BLaER1 (cell line): ENCODE results near the gene TTC36.

Source experiments
- H3K27ac ChIP-seq: shearing (Covaris generic); formaldehyde crosslinking; 2 replicates; pipeline ENCODE4 v1.8.1; 2022
- H3K27me3 ChIP-seq: shearing (Covaris generic); formaldehyde crosslinking; 2 replicates; pipeline ENCODE4 v1.8.1; 2022
- H3K36me3 ChIP-seq: shearing (Covaris generic); formaldehyde crosslinking; 2 replicates; pipeline ENCODE4 v1.8.1; 2022
- H3K4me1 ChIP-seq: shearing (Covaris generic); formaldehyde crosslinking; 2 replicates; pipeline ENCODE4 v1.8.1; 2022
- H3K4me2 ChIP-seq: shearing (Covaris generic); formaldehyde crosslinking; 2 replicates; pipeline ENCODE4 v1.8.1; 2022
- H3K4me3 ChIP-seq: shearing (Covaris generic); formaldehyde crosslinking; 2 replicates; pipeline ENCODE4 v1.8.1; 2022
- H3K9ac ChIP-seq: shearing (Covaris generic); formaldehyde crosslinking; 2 replicates; pipeline ENCODE4 v1.8.1; 2022
- H3K9me3 ChIP-seq: shearing (Covaris generic); formaldehyde crosslinking; 2 replicates; pipeline ENCODE4 v1.8.1; 2022
- H4K20me1 ChIP-seq: shearing (Covaris generic); formaldehyde crosslinking; 2 replicates; pipeline ENCODE4 v1.8.1; 2022
- Cebpa-rat ChIP-seq: shearing (Covaris generic); IDR thresholded peaks from 2 replicates; pipeline ENCODE4 v1.8.1; 2022

Gene TTC36

GRCh38 chr11:118521892-118522311 lies 5.4 kb upstream of the TTC36 start:
- peak overlapping the region; percentile 51; the same call in 1 of the 2 replicates for H3K9ac ChIP-seq
- no peaks in the 10 kb centered on the region for H3K27me3 ChIP-seq
- no peak overlapping the region for H3K4me3 ChIP-seq
- peaks cover 47% of the 10 kb centered on the region for H4K20me1 ChIP-seq
- peak overlapping the region; percentile 79 for H3K27ac ChIP-seq
- no peak for TF ChIP-seq Cebpa-rat
- no peaks in the 10 kb centered on the region for H3K9me3 ChIP-seq
- peaks cover 83% of the 10 kb centered on the region for H3K36me3 ChIP-seq
- H3K4me1 ChIP-seq, result peaks cover 71% of the 10 kb centered on the region
- peak overlapping the region; percentile 72 for H3K4me2 ChIP-seq

- H4K20me1 ChIP-seq, result peaks cover 47% of the 10 kb centered on the region
- H3K27me3 ChIP-seq, result no peaks in the 10 kb centered on the region
- no peak for TF ChIP-seq Cebpa-rat
- peaks cover 78% of the 10 kb centered on the region for H3K4me1 ChIP-seq
- H3K36me3 ChIP-seq, result peaks cover 83% of the 10 kb centered on the region
- peak overlapping the region; percentile 51; the same call in 1 of the 2 replicates for H3K9ac ChIP-seq
- H3K9me3 ChIP-seq, result no peaks in the 10 kb centered on the region
- H3K4me3 ChIP-seq, result no peak overlapping the region
- peak overlapping the region; percentile 79 for H3K27ac ChIP-seq
- H3K4me2 ChIP-seq, result peak overlapping the region; percentile 72
Observed at GRCh38 chr11:118522571-118523072, 4.7 kb upstream of the TTC36 start.

- Histone ChIP-seq H3K36me3 (peaks cover 76% of the 10 kb centered on the region), H3K27ac (peak overlapping the region; percentile 79)
- no peak for TF ChIP-seq Cebpa-rat
Observed at GRCh38 chr11:118524356-118524755, 2.9 kb upstream of the TTC36 start.

GRCh38 chr11:118524757-118525470 lies 2.4 kb upstream of the TTC36 start:
- no peak overlapping the region; the same call in 1 of the 2 replicates for H3K4me3 ChIP-seq
- no peaks in the 10 kb centered on the region for H3K27me3 ChIP-seq
- H3K9me3 ChIP-seq, result no peaks in the 10 kb centered on the region
- peak overlapping the region; percentile 79 for H3K27ac ChIP-seq
- H3K4me1 ChIP-seq, result peaks cover 88% of the 10 kb centered on the region
- peak overlapping the region; percentile 65; the same call in 1 of the 2 replicates for H3K9ac ChIP-seq
- no peak for TF ChIP-seq Cebpa-rat
- peaks cover 47% of the 10 kb centered on the region for H4K20me1 ChIP-seq
- H3K36me3 ChIP-seq, result peaks cover 70% of the 10 kb centered on the region
- H3K4me2 ChIP-seq, result peak overlapping the region; percentile 72

More at GRCh38 chr11:118524356-118524755, 2.9 kb upstream of the TTC36 start:
- Histone ChIP-seq H3K4me2 (peak overlapping the region; percentile 72), H4K20me1 (peaks cover 47% of the 10 kb centered on the region), H3K27me3 (no peaks in the 10 kb centered on the region), H3K4me3 (no peak overlapping the region; the same call in 1 of the 2 replicates), H3K9ac (peak overlapping the region; percentile 65), H3K9me3 (no peaks in the 10 kb centered on the region), H3K4me1 (peaks cover 86% of the 10 kb centered on the region)

GRCh38 chr11:118526688-118527087 lies 586 bp upstream of the TTC36 start:
- H3K36me3 ChIP-seq, result peaks cover 53% of the 10 kb centered on the region
- no peaks in the 10 kb centered on the region for H3K27me3 ChIP-seq
- peaks cover 79% of the 10 kb centered on the region for H3K4me1 ChIP-seq
- H3K9ac ChIP-seq, result no peak overlapping the region
- no peak for TF ChIP-seq Cebpa-rat
- H3K9me3 ChIP-seq, result no peaks in the 10 kb centered on the region
- H4K20me1 ChIP-seq, result peaks cover 39% of the 10 kb centered on the region
- no peak overlapping the region for H3K27ac ChIP-seq
- H3K4me3 ChIP-seq, result no peak overlapping the region
- no peak overlapping the region for H3K4me2 ChIP-seq

GRCh38 chr11:118528511-118528910 lies 1.2 kb downstream of the TTC36 start:
- Histone ChIP-seq H3K4me2 (0 out of 2 replicates have a peak overlapping the region, but pooled peaks have one; percentile 80), H3K9ac (no peak overlapping the region), H3K36me3 (peaks cover 43% of the 10 kb centered on the region), H3K9me3 (no peaks in the 10 kb centered on the region), H3K27me3 (no peaks in the 10 kb centered on the region), H3K4me1 (peaks cover 67% of the 10 kb centered on the region), H4K20me1 (peaks cover 21% of the 10 kb centered on the region), H3K27ac (no peak overlapping the region; the same call in 1 of the 2 replicates), H3K4me3 (no peak overlapping the region)
- no peak for TF ChIP-seq Cebpa-rat

GRCh38 chr11:118529584-118530175 lies 2.4 kb downstream of the TTC36 start:
- no peak overlapping the region for H3K27ac ChIP-seq
- peaks cover 9% of the 10 kb centered on the region for H4K20me1 ChIP-seq
- H3K9ac ChIP-seq, result peak overlapping the region; percentile 89
- H3K9me3 ChIP-seq, result no peaks in the 10 kb centered on the region
- H3K4me2 ChIP-seq, result peak overlapping the region; percentile 80
- peaks cover 46% of the 10 kb centered on the region for H3K36me3 ChIP-seq
- no peak for TF ChIP-seq Cebpa-rat
- H3K4me3 ChIP-seq, result peak overlapping the region; percentile 84
- no peaks in the 10 kb centered on the region for H3K27me3 ChIP-seq
- H3K4me1 ChIP-seq, result peaks cover 56% of the 10 kb centered on the region

GRCh38 chr11:118530180-118530682 lies 3.0 kb downstream of the TTC36 start:
- no peak for TF ChIP-seq Cebpa-rat
- Histone ChIP-seq H4K20me1 (peaks cover 4% of the 10 kb centered on the region), H3K9ac (peak overlapping the region; percentile 89), H3K4me1 (peaks cover 50% of the 10 kb centered on the region), H3K27ac (peak overlapping the region; percentile 86), H3K27me3 (no peaks in the 10 kb centered on the region), H3K4me2 (peak overlapping the region; percentile 80), H3K36me3 (peaks cover 49% of the 10 kb centered on the region), H3K4me3 (peak overlapping the region; percentile 84), H3K9me3 (no peaks in the 10 kb centered on the region)

GRCh38 chr11:118530683-118531596 lies 3.7 kb downstream of the TTC36 start, which contains the start of gene TMEM25:
Gene TMEM25, plus strand, starts transcription at chr11:118531192. Its CDS starts 610 bp downstream, at chr11:118531802.
- no peak for TF ChIP-seq Cebpa-rat
- Histone ChIP-seq H3K36me3 (peaks cover 50% of the 10 kb centered on the region; the same call in 1 of the 2 replicates), H3K4me1 (peaks cover 43% of the 10 kb centered on the region), H3K9ac (peak within 1 kb of the TSS; percentile 89), H3K27ac (peak within 1 kb of the TSS; percentile 86), H4K20me1 (no peaks in the 10 kb centered on the region), H3K4me2 (peak within 1 kb of the TSS; percentile 80), H3K4me3 (peak within 1 kb of the TSS; percentile 84), H3K27me3 (no peaks in the 10 kb centered on the region), H3K9me3 (no peaks in the 10 kb centered on the region)
